LNCAP (cell line): Measurements from ENCODE around the gene SAMSN1.

Experiments
- TF ChIP-seq, protein P1 (sequence below): fragments of 450-650 bp; IDR thresholded peaks from 2 replicates; pipeline ENCODE4 v1.5.1; 2017; ENCODE audit warnings: mild to moderate bottlenecking

Gene SAMSN1

GRCh38 chr21:14499316-14499715, 46.8 kb downstream of the SAMSN1 start:
- TF ChIP-seq, protein P1, sequence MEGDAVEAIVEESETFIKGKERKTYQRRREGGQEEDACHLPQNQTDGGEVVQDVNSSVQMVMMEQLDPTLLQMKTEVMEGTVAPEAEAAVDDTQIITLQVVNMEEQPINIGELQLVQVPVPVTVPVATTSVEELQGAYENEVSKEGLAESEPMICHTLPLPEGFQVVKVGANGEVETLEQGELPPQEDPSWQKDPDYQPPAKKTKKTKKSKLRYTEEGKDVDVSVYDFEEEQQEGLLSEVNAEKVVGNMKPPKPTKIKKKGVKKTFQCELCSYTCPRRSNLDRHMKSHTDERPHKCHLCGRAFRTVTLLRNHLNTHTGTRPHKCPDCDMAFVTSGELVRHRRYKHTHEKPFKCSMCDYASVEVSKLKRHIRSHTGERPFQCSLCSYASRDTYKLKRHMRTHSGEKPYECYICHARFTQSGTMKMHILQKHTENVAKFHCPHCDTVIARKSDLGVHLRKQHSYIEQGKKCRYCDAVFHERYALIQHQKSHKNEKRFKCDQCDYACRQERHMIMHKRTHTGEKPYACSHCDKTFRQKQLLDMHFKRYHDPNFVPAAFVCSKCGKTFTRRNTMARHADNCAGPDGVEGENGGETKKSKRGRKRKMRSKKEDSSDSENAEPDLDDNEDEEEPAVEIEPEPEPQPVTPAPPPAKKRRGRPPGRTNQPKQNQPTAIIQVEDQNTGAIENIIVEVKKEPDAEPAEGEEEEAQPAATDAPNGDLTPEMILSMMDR: no peak

GRCh38 chr21:14497825-14498224, 48.3 kb downstream of the SAMSN1 start:
- TF ChIP-seq, protein P1: no peak

GRCh38 chr21:14495075-14495474, 51.0 kb downstream of the SAMSN1 start:
- TF ChIP-seq, protein P1: no peak

DNA sequence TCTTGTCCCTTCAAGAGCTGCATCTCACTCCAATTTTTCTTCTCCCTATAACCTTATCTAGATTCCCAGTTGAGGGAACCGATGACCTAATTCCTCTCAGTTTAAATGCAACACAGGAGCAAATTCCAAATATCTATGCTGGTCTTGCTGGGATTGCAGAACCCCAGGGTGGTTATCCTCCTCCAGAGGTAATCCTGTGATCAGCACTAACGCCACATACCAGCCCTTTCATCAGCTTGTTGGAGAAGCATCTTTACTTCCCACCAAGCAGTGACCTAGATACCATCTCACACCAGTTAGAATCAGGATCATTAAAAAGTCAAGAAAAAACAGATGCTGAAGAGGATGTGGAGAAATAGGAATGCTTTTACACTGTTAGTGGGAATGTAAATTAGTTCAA, 52.4 kb downstream of the SAMSN1 start:
- TF ChIP-seq, protein P1: no peak

- TF ChIP-seq, protein P1: no peak
These were observed 53.2 kb downstream of the SAMSN1 start for GRCh38 chr21:14492931-14493330.

- TF ChIP-seq, protein P1: no peak
These were observed 54.8 kb downstream of the SAMSN1 start for GRCh38 chr21:14491269-14491681.

- TF ChIP-seq, protein P1: no peak
These were observed 57.4 kb downstream of the SAMSN1 start for GRCh38 chr21:14488672-14489204.
